K562 treated with DMSO at 1 percent for 4 hours (cell line): ENCODE data around the gene NDUFS1. TPM values are rescaled to one million over a fixed set of nuclear protein-coding genes. Genes with fewer than 3 reads are reported as not detected.

Experiments used
- total RNA-seq: library from RNA; unstranded; fragments of 300-600 nt; gene quantifications from 2 replicates; pipeline ENCODE4 v1.2.3, GENCODE V29; 2022; ENCODE audit not compliant: insufficient read depth

The NDUFS1 gene
- total RNA-seq = 21.7 and 34.0 TPM in 2 replicates

GRCh38 chr2:206159346-206160124 lies at the start of gene NDUFS1, which contains the start of gene EEF1B2:
TSS of gene NDUFS1 (minus strand) at chr2:206159444. CDS start at chr2:206153678, 5,766 bp downstream.
TSS of gene EEF1B2 (plus strand) at chr2:206159895. CDS start at chr2:206159980, 85 bp downstream.

GRCh38 chr2:206085742-206086445 lies 73.3 kb downstream of the NDUFS1 start, which contains the start of gene INO80D:
TSS of gene INO80D (minus strand) at chr2:206086174. CDS start at chr2:206063016, 23,158 bp downstream.

Other genes starting within 250 kb of the NDUFS1 start
- gene INO80D, start 73.3 kb downstream of the NDUFS1 start, total RNA-seq = 0.80 and 1.1 TPM in 2 replicates
- 848 and 877 TPM in 2 replicates for gene EEF1B2, start 451 bp upstream of the NDUFS1 start, total RNA-seq
- not detected in 2 replicates for gene ZDBF2, start 115.2 kb upstream of the NDUFS1 start, total RNA-seq